OCI-LY3 (cell line): ENCODE measurements around the gene PTPRA.

ENCODE experiments used
- H2AFZ ChIP-seq: fragments of 200-600, 300-600 bp; shearing (Covaris generic); 2 replicates; pipeline ENCODE4 v1.6.0; 2014; ENCODE audit warnings: antibody characterized with exemption, low read depth, low read length
- H3K27ac ChIP-seq: fragments of 200-600, 300-600 bp; sonication (generic); 2 replicates; pipeline ENCODE4 v1.5.1; 2014; ENCODE audit warnings: mild to moderate bottlenecking, low read length, moderate library complexity, mixed read lengths
- H3K27me3 ChIP-seq: fragments of 200-600, 300-600 bp; sonication (generic); 2 replicates; pipeline ENCODE4 v1.6.1; 2014; ENCODE audit warnings: low read depth, low read length, mixed read lengths
- H3K36me3 ChIP-seq: fragments of 200-600, 300-600 bp; sonication (generic); replicated peaks from 2 replicates; pipeline ENCODE3; 2014; ENCODE audit warnings: low read depth, low read length, mixed read lengths
- H3K4me1 ChIP-seq: fragments of 300-600, 200-600 bp; sonication (generic); 2 replicates; pipeline ENCODE4 v1.6.1; 2014; ENCODE audit warnings: low read length, mixed read lengths
- H3K4me2 ChIP-seq: fragments of 200-600, 300-600 bp; sonication (generic); 2 replicates; pipeline ENCODE4 v1.6.1; 2014; ENCODE audit warnings: low read length, mixed read lengths
- H3K4me3 ChIP-seq: fragments of 300-600, 200-600 bp; sonication (generic); 2 replicates; pipeline ENCODE4 v1.5.1; 2014; ENCODE audit warnings: antibody characterized with exemption, mild to moderate bottlenecking, low read length, moderate library complexity
- H3K79me2 ChIP-seq: fragments of 300-600, 200-600 bp; shearing (Covaris generic); 2 replicates; pipeline ENCODE4 v1.6.1; 2014; ENCODE audit warnings: mild to moderate bottlenecking, low read length, mixed read lengths
- H3K9ac ChIP-seq: fragments of 300-600, 200-600 bp; shearing (Covaris generic); 2 replicates; pipeline ENCODE4 v1.6.0; 2014; ENCODE audit warnings: mild to moderate bottlenecking, low read length, moderate library complexity
- H3K9me3 ChIP-seq: fragments of 200-600, 300-600 bp; shearing (Covaris generic); 2 replicates; pipeline ENCODE4 v1.6.1; 2014; ENCODE audit warnings: low read length, mixed read lengths; ENCODE audit not compliant: insufficient read depth
- H4K20me1 ChIP-seq: fragments of 200-600, 300-600 bp; sonication (generic); 2 replicates; pipeline ENCODE4 v1.6.1; 2016; ENCODE audit warnings: low read length, mixed read lengths; ENCODE audit not compliant: insufficient read depth
- EZH2phosphoT487 ChIP-seq: fragments of 200-600 bp; shearing (Covaris generic); IDR thresholded peaks from 2 replicates; pipeline ENCODE4 v1.6.1; 2018; ENCODE audit warnings: antibody characterized with exemption, mixed run types, low read depth
- TF ChIP-seq, protein P1 (sequence below): fragments of 200-600, 300-600 bp; sonication (generic); IDR thresholded peaks from 2 replicates; pipeline ENCODE4 v1.5.1; 2014; ENCODE audit warnings: antibody characterized with exemption, low read length, low read depth

PTPRA gene

DNA sequence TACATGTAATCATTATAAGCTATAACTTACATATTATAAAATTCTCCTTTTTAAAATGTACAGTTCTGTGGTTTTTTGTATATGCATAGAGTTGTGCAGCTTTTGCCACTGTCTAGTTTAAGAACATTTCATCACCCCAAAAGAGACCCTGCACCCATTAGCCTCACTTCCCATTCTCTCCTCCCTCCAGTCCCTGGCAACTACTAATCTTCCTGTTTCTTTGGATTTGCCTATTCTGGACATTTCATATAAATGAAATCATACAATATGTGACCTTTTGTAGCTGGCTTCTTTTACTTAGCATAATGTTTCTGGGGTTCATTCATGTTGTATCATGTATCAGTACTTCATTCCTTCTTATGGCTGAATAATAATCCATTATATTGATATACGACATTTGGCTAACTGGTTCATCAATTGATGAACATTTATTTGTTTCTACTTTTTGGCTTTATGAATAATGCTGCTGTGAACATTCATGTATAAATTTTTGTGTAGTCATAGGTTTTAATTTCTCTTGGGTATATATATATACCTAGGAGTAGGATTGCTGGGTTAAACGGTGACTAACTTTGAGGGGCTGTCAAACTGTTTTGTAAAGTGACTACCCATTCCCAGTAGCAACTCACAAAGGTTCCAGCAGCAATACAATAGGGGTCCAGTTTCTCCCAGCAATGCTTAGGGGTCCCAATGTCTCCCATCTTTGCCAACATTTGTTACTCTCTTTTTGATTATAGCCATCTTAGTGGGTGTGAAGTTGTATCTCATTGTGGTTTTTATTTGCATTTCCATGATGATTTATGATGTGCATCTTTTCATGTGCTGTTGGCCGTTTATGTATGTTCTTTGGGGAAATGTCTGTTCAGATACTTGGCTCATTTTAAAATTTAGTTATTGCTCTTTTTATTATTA is 10.7 kb downstream of the PTPRA start:
- peaks cover 4% of the 10 kb centered on the region for H3K36me3 ChIP-seq
- TF ChIP-seq, protein P1, sequence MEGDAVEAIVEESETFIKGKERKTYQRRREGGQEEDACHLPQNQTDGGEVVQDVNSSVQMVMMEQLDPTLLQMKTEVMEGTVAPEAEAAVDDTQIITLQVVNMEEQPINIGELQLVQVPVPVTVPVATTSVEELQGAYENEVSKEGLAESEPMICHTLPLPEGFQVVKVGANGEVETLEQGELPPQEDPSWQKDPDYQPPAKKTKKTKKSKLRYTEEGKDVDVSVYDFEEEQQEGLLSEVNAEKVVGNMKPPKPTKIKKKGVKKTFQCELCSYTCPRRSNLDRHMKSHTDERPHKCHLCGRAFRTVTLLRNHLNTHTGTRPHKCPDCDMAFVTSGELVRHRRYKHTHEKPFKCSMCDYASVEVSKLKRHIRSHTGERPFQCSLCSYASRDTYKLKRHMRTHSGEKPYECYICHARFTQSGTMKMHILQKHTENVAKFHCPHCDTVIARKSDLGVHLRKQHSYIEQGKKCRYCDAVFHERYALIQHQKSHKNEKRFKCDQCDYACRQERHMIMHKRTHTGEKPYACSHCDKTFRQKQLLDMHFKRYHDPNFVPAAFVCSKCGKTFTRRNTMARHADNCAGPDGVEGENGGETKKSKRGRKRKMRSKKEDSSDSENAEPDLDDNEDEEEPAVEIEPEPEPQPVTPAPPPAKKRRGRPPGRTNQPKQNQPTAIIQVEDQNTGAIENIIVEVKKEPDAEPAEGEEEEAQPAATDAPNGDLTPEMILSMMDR, result no peak
- no peak overlapping the region for H2AFZ ChIP-seq
- H3K4me3 ChIP-seq, result no peak overlapping the region
- no peak overlapping the region for H3K27ac ChIP-seq
- no peak overlapping the region for H3K9ac ChIP-seq
- H3K79me2 ChIP-seq, result peaks cover 67% of the 10 kb centered on the region
- H3K9me3 ChIP-seq, result no peaks in the 10 kb centered on the region
- peaks cover 15% of the 10 kb centered on the region for H3K4me1 ChIP-seq
- H3K4me2 ChIP-seq, result peak overlapping the region; percentile 2; the same call in 1 of the 2 replicates
- H3K27me3 ChIP-seq, result no peaks in the 10 kb centered on the region
- peaks cover 48% of the 10 kb centered on the region for H4K20me1 ChIP-seq

DNA sequence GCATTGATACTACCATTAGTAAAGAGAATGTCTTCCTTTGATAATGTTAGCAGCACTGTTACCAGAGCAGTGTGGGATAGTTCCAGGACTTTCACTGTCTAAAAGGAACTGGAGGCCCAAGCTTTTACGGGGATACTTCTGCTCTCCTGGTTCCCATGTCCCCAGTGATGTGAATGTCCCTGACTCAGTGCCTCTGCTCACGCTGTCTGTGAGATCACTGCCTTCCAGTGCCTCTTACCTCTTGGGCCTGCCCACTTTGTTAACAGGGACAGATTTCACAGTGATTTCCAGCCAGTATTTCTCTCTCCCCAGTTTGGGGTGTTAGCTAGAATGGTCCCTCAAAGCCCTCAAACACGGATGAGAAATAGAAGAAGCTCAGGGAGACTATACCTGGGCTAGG is 14.4 kb downstream of the PTPRA start:
- Histone ChIP-seq H3K4me3 (no peak overlapping the region), H3K79me2 (peaks cover 79% of the 10 kb centered on the region)

DNA sequence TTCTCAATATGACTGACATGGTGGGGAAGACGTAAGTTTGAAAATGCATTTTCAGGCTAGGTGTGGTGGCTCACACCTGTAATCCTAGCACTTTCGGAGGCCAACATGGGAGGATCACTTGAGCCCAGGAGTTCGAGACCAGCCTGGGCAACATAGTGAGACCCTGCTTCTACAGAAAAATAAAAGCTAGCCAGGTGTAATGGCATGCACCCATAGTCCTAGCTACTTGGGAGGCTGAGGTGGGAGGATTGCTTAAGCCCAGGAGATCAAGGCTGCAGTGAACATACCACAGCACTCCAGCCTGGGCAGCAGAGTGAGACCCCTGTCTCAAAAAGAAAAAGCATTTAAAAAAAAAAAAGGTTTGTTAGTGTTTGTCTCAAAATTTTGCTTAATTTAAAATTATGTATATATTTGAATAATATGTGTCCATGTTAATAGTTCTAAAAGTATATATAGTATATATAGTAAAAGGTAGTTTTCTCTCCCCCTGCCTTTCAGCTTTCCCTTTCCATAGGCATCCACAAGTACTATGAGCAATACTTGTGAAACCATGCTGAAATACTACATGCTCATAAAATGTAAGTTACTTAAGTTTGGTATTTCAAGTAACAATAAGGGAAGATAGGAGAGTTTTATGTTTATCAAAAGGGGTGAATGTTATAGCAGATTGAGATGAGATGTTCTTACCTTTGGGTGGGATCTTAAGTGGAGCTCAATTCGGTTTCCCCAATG is 15.1 kb downstream of the PTPRA start:
- Histone ChIP-seq H3K36me3 (peaks cover 9% of the 10 kb centered on the region), H3K4me1 (peaks cover 15% of the 10 kb centered on the region), H3K4me2 (no peak overlapping the region), H4K20me1 (peaks cover 63% of the 10 kb centered on the region), H3K4me3 (no peak overlapping the region), H3K9ac (no peak overlapping the region), H3K27ac (no peak overlapping the region), H3K27me3 (no peaks in the 10 kb centered on the region), H3K9me3 (no peaks in the 10 kb centered on the region), H2AFZ (no peak overlapping the region), H3K79me2 (peaks cover 81% of the 10 kb centered on the region)
- TF ChIP-seq, protein P1, result no peak
- TF ChIP-seq EZH2phosphoT487, result no peak

More for the DNA sequence above, 14.4 kb downstream of the PTPRA start:
- Histone ChIP-seq H2AFZ (no peak overlapping the region), H3K27ac (no peak overlapping the region), H3K9me3 (no peaks in the 10 kb centered on the region), H3K9ac (no peak overlapping the region), H3K27me3 (no peaks in the 10 kb centered on the region), H3K4me2 (no peak overlapping the region), H3K36me3 (peaks cover 9% of the 10 kb centered on the region), H3K4me1 (peaks cover 15% of the 10 kb centered on the region), H4K20me1 (peaks cover 58% of the 10 kb centered on the region)
- TF ChIP-seq, protein P1, result no peak
- no peak for TF ChIP-seq EZH2phosphoT487

DNA sequence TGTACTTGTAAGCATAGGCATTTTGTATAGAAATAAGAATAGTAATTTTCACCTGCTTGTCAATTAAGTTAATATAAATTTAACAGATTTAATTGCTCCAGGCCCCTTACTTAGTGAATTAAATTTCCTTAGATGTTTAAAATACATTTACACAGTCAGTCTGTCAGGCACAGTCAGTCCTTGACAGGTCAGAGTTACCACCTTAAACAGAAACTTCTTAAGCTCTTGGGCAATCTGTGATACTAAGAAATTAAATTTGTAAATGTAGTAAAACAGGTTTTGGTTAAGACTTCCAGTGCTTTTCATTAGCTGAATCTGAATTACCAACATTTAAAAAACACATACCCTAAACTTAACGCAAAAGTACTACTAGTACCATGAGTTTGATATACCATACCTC is 15.9 kb downstream of the PTPRA start:
- Histone ChIP-seq H2AFZ (no peak overlapping the region), H3K27ac (no peak overlapping the region), H3K36me3 (peaks cover 11% of the 10 kb centered on the region), H3K4me3 (no peak overlapping the region), H3K4me1 (peaks cover 11% of the 10 kb centered on the region), H3K9ac (no peak overlapping the region), H3K9me3 (no peaks in the 10 kb centered on the region), H3K4me2 (no peak overlapping the region), H3K27me3 (no peaks in the 10 kb centered on the region), H3K79me2 (peaks cover 79% of the 10 kb centered on the region), H4K20me1 (peaks cover 56% of the 10 kb centered on the region)
- no peak for TF ChIP-seq EZH2phosphoT487
- TF ChIP-seq, protein P1, result no peak
